Upper lobe of left lung (tissue), 4 donors: ENCODE results near the gene LIMCH1.

Source experiments
- CTCF ChIP-seq, 6 experiments: fragments of 450-650 bp in 4 of 6; fragments of 200-600 bp in 2 of 6; sonication (generic) in 2 of 6; IDR thresholded peaks; one replicate each; pipeline ENCODE4 v1.5.1; 2016 to 2019; ENCODE audit warnings: antibody characterized with exemption in 6 of 6
- POLR2A ChIP-seq, 4 donors: fragments of 450-650 bp; IDR thresholded peaks; one replicate each; pipeline ENCODE4 v1.5.1; 2016 to 2017; ENCODE audit warnings: antibody characterized with exemption in 4 of 4, mild to moderate bottlenecking in 2 of 4
- POLR2AphosphoS5 ChIP-seq, 2 donors: sonication (generic); formaldehyde crosslinking; IDR thresholded peaks; one replicate each; pipeline ENCODE4 v1.5.1; 2017; ENCODE audit warnings: antibody characterized with exemption in 2 of 2

- TF ChIP-seq CTCF (IDR thresholded peaks at IDR 0.05) (no peak), POLR2AphosphoS5 (IDR thresholded peaks at IDR 0.05) (no peak), POLR2A (IDR thresholded peaks at IDR 0.05) (no peak)
Measured at GRCh38 chr4:41496977-41497376, 41.0 kb upstream of the LIMCH1 start.
